Measurements from ENCODE around the gene ANKRD40CL. TPM values are rescaled to one million over a fixed set of nuclear protein-coding genes. Genes with fewer than 3 reads are reported as not detected.

ANKRD40CL gene
- total RNA-seq, 1 experiment from 2014 or later = not detected

DNA sequence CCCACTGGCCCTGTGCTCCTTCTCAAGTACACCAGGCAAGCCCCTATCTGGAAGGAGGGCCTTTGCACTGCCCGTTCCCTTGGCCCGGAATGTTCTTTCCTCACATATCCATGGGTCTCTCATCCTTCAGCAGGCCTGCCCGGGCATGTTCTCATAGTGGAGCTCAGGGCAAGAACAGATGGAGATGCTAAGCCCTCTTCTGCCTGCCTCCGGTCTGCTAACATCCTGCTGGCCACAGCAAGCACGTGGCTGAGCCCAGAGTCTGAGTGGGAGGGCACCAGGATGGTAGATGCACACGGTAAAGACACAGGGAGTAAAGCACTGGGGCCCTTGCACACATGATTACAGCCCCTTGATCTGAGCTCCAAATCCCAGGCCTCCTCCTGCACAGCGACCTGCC is 19.8 kb upstream of the ANKRD40CL start:
- no peak for DNase-seq (ENCODE audit: low read depth)

DNA sequence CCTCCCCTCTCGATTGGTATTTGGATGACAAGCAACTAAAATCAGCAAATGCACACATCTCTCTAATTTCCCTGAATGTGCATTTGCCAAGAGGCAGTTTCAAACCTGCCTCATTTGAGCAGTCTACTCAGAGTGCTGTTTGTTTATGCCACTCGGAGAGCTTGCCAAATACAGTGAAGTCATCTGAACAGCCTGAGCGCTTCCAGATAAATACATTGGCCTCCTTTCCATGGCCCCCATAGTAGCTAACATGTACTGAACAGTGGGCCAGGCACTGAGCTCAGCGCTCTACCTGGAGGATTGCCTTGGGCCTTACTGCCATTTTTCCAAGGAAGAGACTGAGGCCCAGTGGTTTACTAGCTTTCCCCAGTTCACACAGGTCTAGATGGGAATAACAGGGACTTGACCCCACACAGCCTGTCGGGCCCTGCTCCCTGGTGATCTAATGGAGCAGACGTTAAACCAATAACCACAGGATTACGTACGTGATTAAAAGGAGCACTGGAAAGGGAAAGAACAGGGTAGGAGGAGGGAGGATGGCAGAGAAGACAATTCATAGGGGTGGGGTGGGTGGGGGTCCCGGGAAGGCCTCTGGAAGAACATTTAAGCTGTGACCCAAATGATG is 18.7 kb upstream of the ANKRD40CL start:
- DNase-seq (ENCODE audit: low read depth) = peak; percentile 45

DNA sequence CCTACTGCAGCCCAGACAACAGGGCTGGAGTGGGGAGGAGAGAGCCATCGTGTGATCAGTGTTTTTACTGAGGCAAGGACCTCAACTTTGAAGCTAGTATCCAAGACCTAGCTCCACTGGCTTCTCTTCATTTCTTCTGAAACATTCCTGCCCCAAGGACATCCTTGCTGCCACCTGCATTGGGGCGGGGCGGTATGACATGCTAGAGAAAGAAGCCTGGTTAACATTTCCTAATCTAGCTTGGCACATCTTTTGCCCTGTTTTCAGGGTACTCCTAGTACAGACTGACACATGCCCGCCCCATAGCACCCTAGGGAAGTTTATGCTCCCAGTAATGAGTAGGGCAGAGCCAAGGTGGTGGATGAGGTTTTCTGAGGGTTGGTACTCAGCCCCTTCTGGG is 17.8 kb upstream of the ANKRD40CL start:
- no peak for DNase-seq (ENCODE audit: low read depth)

DNA sequence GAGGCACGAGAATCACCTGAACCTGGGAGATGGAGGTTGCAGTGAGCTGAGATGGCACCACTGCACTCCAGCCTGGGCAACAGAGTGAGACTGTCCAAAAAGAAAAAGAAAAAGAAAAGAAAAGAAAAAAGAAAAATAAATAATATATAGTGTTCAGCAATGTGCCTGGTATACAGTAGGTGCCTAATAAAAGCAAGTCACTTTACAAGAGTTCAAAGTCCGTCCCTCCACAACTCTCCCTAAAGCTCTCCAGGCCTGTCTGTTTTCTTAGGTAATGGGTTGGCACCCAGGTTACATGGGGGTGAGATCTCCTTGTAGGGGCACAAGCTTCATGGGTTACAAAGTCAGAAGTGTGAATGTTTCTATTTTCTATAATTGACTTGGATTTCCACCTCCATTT is 16.6 kb upstream of the ANKRD40CL start:
- DNase-seq (ENCODE audit: low read depth) = no peak

DNA sequence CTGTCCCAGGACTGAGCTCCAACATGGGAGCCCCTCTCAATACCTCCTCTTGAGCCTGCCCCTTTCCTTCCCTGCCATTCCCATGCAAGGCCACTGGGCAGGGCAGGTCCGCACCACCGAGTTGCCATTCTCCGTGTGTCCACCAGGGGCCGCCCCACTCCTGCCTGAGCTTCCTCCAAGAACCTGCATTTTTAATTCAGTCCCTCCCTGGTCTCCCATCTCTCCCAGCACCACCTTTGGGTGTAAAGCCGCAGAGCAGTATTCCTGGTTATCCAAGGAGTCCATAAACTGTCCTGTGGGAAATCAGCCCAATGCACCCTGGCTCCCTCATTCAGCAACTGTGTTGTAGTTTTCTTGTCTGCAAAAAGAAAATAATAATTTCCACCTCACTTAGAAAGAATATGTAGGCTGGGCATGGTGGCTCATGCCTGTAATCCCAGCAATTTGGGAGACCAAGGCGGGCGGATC is 15.9 kb upstream of the ANKRD40CL start:
- peak; percentile 73 for DNase-seq (ENCODE audit: low read depth)

DNA sequence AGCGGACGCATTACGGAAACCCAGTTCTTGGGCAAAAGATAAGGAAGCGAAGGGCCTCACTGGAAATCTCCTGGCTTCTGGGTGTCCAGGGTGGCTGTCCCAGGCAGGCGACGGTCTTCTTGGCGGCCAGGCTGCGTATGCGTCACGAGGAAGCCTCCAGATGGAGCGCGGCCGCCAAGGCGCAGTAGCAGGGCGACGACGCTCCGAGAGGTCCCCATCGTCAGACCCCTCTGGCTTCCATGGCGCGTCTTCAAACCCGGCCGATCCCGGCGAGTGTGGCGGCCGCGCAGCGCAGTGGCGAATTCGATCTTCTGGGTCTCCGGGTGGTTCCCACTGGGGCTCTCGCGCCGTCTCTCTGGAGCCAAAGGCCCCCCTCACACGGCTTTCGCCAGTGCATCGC is 13.8 kb upstream of the ANKRD40CL start:
- DNase-seq (ENCODE audit: low read depth) = no peak

DNA sequence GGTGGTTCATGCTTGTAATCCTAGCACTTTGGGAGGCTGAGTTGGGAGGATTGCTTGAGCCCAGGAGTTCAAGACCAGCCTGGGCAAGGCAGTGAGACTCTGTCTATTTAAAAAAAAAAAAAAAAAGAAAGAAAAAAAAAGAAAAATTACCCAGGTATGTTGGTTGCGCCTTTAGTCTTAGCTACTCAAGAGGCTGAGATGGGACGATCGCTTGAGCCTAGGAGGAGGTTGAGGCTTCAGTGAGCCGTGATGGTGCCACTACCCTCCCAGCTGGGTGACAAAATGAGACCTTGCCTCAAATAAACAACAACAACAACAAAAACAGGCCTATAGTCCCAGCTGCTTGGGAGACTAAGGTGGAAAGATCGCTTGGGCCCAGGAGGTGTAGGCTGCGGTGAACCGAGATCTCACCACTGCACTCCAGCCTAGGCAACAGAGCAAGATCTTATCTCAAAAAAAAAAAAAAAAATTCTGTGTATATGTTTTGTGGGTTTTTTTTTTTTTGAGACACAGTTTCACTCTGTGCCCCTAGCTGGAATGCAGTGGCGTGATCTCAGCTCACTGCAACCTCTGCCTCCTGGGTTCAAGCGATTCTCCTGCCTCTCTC is 12.5 kb upstream of the ANKRD40CL start:
- no peak for DNase-seq (ENCODE audit: low read depth)

DNA sequence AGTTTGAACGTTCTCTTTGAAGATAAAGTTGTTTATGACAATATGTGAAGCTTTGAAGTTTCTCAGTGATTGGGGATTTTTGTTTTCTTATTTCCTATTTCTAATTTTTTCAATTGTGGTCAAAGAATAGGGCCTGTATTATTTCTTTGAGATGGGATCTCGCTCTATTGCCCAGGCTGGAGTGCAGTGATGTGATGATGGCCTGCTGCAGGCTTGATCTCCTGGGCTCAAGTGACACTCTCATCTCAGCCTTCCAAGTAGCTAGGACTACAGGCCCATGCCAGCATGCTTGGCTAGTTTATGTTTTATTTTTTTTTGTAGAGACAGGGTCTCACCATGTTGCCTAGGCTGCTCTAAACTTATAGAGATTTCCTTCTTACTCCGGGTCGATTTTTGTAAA is 11.7 kb upstream of the ANKRD40CL start:
- no peak for DNase-seq (ENCODE audit: low read depth)

DNA sequence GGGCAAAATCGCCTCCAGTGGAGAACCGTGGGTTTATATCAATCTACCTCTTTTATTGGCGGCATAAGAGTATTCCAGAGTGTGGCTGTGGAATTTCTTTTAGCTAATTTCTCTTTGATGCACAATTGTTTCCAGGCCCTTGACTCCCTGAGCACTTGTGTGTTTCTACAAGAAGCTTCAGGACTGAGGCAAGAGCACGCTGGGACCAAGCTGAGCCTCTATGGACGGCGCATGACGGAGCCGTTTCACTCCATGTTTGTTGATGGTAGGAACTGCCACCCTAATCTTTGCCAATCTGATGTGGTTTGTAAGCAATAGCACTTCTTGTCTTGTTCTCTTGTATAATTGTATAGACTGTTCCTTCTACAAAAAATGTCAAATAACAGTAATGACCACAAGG is 11.2 kb upstream of the ANKRD40CL start:
- DNase-seq (ENCODE audit: low read depth) = no peak

DNA sequence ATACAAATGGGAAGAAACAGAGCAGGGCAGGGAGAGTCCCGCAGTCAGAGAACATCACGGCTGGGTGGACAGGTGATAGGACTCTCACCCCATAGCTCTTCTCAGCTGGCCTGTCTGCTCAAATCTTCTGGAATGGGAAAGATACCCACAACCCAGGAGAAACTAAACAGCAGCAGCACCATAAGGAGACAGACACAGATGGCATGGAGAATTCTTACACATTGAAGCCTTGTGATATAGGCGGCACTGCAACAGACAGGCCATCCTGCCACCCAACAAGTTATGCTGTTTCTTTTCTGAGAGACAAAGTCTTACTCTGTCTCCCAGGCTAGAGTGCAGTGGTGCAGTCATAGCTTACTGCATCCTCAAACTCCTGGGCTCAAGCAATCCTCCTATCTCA is 8.6 kb upstream of the ANKRD40CL start:
- no peak for DNase-seq (ENCODE audit: low read depth)

DNA sequence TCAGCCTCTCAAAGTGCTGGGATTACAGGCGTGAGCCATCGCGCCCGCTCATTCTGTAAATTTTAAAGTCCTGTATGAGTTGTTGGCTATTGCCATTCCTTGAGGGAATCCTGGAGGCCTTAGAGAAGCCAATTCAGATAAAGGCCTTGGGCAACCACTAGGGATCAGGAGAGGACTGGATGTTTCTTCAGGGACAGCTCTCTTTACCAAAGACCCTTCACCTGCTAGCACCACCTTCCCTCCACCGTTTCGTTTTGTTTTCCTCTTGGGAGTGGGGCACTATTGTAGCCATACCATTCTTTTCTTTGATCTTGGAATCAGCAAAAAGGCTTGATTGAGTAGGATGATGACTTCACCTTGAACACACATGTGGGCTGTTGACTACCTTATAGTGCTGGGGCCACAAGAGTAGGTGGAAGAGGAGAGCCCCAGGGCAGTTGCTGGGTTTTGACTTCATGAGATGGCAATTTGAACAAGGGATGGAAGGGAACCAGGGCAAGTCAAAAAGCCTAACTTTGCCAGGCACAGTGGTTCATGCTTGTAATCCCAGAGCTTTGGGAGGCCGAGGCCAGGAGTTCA is 7.0 kb upstream of the ANKRD40CL start:
- DNase-seq (ENCODE audit: low read depth) = no peak

DNA sequence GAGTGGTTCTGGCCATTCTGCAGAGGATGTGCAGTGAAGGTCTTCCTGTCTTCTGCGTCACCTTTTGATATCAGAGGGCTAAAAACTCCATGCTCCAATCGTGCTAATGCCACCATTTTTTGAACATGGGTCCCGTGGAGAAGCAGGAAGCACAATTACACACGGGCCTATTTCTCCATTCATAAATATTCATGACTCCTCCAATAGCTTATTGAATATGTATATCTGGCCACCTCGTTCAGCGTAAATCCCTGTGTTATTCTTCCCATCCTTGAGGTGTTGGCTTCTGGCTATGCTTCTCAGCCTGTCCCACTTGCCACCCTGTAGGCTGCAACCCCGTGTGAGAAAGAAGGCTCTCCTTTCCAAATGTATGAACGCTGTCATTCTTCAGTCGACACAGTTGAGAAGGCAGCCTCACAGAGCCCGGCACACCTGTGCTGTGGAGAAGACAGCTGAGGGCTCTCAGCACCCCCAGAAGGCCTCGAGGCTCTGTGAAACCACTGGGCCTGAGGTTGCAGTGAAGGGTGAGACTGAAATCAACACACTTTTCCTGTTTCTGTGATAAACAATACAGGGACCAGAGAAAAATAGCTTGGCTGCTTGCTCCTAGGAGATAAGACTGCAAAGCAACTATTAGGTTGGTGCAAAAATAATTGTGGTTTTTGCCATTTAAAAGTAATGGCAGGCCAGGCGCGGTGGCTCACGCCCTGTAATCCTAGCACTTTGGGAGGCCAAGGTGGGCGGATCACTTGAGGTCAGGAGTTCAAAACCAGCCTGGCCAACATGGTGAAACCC is 4.9 kb upstream of the ANKRD40CL start:
- DNase-seq (ENCODE audit: low read depth) = no peak

DNA sequence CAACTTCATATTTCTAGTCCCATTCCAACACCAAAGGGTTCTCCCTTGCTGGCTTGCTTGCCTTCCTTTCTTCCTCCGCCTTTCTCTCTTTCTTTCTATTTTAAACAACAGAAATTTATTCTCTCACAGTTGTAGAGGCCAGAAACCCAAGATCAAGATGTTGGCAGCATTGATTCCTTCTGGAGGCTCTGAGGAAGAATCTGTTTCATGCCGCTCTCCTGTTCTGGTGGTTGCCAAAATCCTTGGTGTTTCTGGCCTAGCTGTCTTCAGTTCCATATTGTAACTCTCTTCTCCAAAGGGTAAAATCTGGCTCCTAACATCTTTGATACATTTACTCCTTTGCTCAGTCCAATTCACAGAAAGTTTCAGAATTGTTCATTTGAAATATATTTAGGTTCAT is 3.0 kb upstream of the ANKRD40CL start:
- DNase-seq (ENCODE audit: low read depth) = no peak

DNA sequence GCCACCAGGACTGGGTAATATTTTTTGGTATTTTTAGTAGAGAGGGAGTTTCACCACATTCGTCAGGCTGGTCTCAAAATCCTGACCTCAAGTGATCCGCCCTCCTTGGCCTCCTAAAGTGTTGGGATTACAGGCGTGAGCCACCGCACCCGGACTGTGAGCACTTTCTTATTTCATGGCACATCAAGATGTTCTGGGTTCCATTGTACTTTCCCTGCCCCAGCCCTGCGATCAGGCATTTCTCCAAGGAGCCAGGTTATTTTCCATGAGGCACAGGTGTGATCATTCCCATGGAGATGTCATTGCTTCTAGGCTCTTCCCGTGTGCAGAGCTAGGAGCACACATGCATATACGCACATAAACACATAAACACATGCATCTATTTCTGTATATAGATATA is 2.6 kb upstream of the ANKRD40CL start:
- DNase-seq (ENCODE audit: low read depth) = no peak

DNA sequence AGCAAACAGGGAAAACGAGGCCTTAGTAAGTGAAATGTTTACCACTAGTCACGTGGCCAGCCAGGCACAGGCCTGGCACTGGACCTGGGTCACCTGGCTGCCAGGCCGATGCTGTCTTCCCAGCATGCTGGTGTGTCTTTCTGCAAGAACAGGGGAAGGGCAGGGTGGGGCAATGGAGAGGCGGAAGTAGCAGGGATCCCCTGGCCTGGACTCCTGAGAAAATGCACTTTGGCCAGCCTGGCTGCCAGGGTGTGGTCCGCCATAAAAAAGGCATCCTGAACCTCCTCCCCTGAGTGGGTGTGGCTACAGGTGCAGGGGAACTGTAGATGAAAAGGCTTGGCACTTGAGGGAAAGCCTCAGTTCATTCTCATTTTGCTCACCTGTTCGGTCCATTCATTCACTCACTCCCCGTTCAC is 1.0 kb upstream of the ANKRD40CL start:
- no peak for DNase-seq (ENCODE audit: low read depth)

DNA sequence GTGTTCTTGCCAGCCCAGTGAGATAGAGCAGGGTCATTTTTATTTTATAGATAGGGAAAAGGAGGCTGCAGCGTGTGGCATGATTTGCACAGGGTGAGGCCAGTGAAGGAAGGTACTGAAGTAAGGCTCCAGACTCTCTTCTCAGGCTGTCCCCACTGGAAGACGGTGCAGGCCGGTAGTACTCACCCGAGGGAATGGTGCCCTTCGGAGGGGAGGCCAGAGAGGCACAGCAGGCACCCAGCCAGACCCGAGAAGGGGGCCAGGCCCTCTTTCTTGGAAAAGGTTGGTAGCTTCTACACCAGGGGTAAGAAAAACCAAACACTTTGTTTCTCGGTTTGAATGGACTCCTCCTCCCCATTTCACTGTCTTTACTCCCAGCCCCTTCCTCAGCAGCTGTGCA is 288 bp downstream of the ANKRD40CL start:
- DNase-seq (ENCODE audit: low read depth) = no peak

DNA sequence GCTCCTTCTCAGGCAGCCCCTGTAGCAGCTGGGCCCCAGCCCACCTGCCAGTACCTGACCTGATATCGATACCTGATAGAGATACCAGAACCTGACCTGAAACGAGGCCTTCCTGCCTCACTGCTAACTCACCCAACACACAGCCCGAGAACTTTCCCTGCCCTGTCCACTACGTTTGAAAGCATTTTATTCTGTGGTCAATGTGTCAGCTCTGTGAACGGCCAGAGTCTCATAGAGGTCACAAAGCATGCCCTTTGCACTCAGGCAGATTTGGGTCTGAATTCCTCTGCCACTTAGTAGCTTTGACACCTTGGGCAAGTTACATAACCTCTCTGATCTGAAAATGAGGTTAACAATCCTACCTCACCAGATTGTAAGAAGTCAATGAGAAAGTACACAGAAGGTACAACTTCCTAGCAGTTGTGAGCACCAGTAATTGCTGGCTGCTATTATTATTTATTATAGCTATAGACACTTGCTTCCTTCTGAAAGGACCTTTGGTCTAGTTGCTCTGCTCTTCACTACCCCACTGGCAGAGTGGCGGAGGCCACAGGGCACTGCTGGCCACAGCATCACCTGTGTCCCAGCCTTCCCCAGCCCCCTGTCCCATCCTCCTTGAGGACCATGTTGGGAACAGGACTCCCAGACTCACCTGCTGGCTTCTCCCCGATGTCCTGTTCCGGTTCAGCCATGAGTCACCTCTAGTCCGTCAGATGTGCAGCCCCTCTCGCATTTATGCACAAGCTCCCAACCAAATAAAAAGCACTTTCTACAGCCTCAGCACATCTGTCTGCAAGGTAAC is 895 bp downstream of the ANKRD40CL start:
- DNase-seq (ENCODE audit: low read depth) = peak; percentile 48

DNA sequence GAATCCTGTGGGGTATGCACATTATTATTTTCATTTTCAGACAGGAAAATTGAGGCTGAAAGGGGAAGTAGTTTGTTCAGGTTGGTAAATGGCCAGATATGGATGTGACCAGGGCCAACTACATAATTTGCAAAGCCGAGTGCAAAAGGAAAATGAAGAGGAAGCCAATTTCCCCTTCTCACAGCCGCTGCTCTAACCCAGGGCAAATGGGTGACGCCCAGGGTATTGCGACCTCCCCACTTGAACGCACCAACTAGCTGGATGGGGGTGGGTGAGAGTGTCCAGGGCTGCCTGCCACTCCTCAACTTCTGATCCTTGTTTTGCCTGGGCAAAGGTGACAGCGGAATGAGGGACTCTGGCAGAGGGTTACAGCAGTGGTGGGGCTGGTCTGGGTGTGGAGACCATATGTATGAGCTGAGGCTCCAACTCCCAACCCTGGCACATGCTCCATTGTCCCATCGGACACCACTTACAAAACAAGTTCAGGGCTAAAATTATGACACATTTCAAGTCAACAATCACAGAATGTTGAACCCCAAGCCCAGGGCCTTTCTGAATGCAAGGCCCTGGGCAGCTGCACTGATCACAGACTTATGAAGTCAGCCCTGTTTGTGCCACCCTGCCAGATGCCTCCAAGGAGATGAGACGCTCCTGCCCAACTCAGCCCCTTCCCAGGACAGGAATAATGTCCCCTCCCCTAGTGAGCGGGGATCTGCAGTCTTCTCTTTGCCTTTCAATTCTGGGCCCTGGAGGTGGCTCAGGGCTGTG is 1.7 kb downstream of the ANKRD40CL start:
- DNase-seq (ENCODE audit: low read depth) = no peak

DNA sequence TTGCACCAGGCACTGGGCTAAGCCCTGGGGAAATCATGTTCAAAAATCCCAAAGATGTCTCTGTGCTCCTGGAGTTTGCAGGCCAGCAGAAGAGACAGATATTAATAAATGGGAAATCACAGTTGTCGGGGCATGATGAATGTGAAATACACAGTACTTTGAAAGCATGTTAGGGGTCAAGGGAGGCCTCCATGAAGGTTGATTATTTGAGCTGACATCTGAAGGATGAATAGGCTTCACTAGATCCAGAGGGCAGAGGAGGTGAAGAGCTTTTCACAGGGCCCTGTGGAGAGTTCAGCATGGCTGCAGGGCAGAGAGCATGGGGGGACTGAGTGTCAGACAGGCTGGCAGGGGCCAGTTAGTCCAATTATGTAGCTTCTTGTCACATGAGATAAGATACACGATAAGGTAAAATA is 2.6 kb downstream of the ANKRD40CL start:
- no peak for DNase-seq (ENCODE audit: low read depth)

DNA sequence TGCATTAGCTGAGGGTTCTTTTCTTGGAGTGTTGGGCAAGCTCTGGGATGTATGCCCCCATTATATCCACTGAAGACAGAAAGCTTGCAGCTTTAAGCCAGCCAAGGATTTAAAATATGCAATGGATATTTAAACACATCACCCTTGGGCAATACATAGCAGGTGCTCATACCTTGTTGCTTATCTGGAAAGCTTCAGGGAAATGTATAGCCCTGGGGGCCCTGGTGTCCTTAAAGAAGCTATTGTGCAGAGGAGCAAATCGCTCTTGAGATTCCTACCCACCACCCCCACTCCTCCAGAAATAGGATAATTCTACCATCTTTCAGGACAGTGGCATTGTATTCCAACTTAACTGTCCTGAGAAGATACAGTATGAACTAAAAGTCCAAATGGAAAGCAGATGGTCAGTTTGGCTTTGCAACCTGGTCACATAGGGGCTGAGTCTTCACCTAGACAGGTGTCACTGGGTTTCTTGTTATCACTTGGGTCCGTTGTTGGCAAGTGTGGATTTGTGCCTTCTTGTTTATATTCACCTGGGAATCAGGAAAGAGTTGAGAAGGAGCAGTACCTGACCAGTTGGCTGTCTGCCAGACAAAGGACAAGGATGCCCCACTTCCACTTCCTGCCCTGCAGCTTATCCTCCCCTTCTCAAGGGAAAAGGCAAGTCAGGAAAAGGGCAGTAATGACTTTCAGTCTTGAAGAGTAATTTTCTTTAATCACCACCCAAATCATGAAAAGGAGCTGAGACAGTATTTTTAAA is 3.4 kb downstream of the ANKRD40CL start:
- peak; percentile 6 for DNase-seq (ENCODE audit: low read depth)
